ENCODE measurements around the gene STAG1.
"Not testable (repeated sequence)": the region's sequence is repeated elsewhere in the genome, so short reads cannot be mapped to it uniquely, and the experiment has no call there.

The STAG1 gene

GRCh38 chr3:136535906-136536305, 216.3 kb downstream of the STAG1 start:
- TF ChIP-seq, protein P1, sequence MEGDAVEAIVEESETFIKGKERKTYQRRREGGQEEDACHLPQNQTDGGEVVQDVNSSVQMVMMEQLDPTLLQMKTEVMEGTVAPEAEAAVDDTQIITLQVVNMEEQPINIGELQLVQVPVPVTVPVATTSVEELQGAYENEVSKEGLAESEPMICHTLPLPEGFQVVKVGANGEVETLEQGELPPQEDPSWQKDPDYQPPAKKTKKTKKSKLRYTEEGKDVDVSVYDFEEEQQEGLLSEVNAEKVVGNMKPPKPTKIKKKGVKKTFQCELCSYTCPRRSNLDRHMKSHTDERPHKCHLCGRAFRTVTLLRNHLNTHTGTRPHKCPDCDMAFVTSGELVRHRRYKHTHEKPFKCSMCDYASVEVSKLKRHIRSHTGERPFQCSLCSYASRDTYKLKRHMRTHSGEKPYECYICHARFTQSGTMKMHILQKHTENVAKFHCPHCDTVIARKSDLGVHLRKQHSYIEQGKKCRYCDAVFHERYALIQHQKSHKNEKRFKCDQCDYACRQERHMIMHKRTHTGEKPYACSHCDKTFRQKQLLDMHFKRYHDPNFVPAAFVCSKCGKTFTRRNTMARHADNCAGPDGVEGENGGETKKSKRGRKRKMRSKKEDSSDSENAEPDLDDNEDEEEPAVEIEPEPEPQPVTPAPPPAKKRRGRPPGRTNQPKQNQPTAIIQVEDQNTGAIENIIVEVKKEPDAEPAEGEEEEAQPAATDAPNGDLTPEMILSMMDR (IDR thresholded peaks at IDR 0.05; ENCODE audit: insufficient read depth, missing control alignments), result no peak
- FAIRE-seq (no peak), DNase-seq (ENCODE audit: insufficient read length, low spot score) (no peak)

DNA sequence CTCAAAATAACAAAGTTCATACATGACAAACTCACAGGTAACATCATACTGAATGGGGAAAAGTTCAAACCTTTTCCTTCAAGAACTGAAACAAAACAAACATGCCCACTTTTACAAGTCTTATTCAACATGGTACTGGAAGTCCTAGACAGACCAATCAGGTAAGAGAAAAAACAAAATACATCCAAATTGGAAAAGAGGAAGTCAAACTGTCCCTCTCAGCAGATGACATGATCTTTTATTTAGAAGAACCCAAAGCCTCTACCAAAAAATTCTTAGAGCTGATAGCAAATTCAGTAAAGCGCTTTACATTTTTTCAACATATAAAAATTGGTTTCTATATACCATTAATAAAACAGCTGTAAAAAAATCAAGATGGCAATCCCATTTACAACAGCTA, 219.4 kb downstream of the STAG1 start:
- no peak for FAIRE-seq
- TF ChIP-seq, protein P1 (IDR thresholded peaks at IDR 0.05; ENCODE audit: insufficient read depth, missing control alignments), result no peak
- DNase-seq (ENCODE audit: insufficient read length, low spot score), result no peak

DNA sequence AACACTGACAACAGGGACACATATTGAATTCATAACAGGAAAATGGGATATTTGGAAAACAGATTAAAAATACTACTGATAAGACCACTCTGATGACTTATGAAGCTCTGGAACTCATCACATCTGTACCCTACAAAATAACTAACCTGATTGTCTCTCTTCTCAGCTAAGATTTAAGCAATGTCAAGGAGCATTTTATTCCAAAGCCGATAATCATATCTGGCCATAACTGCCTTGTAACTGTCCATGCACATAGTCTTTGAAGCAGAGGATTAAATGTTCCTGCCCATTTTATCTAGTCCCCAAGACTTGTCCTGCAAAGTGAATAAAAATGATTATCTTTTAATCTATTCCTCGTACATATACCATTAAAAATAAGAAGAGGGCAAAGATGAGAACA, 234.1 kb downstream of the STAG1 start:
- FAIRE-seq, result no peak
- no peak for DNase-seq (ENCODE audit: insufficient read length, low spot score)

GRCh38 chr3:136516656-136517055, 235.5 kb downstream of the STAG1 start:
- no peak for FAIRE-seq
- TF ChIP-seq, protein P1 (IDR thresholded peaks at IDR 0.05; ENCODE audit: insufficient read depth, missing control alignments), result no peak
- no peak for DNase-seq (ENCODE audit: insufficient read length, low spot score)

More for the DNA sequence above, 234.1 kb downstream of the STAG1 start:
- TF ChIP-seq, protein P1 (IDR thresholded peaks at IDR 0.05; ENCODE audit: insufficient read depth, missing control alignments), result no peak

GRCh38 chr3:136516095-136516494, 236.1 kb downstream of the STAG1 start:
- DNase-seq (ENCODE audit: insufficient read length, low spot score), result no peak
- no peak for FAIRE-seq
- TF ChIP-seq, protein P1 (IDR thresholded peaks at IDR 0.05; ENCODE audit: insufficient read depth, missing control alignments), result no peak

DNA sequence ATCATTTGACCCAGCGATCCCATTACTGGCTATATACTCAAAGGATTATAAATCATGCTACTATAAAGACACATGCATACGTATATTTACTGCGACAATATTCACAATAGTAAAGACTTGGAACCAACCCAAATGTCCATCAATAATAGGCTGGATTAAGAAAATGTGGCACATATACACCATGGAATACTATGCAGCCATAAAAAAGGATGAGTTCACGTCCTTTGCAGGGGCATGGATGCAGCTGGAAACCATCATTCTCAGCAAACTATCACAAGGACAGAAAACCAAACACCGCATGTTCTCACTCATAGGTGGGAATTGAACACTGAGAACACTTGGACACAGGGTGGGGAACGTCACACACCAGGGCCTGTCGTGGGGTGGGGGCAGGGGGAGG, 237.6 kb downstream of the STAG1 start:
- FAIRE-seq; DNase-seq (ENCODE audit: insufficient read length, low spot score): not testable (repeated sequence)

DNA sequence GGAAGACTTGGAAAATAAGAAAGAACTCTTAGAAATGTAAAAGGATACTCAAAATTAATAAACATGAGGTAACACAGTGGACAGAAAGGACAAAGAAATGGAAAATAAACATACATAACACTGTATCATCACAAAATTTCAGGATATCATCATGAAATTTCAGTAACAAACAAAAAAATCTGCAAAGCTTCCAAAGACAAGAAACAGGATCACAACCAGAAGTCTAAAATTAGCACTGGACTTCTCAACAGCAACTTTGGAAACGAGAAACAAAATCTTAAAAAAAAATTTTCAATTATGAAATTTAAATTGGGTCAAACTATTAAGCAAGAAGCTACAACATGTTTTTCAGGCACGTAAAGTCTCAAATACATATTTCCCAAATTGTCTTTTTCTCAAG, 238.8 kb downstream of the STAG1 start:
- TF ChIP-seq, protein P1 (IDR thresholded peaks at IDR 0.05; ENCODE audit: insufficient read depth, missing control alignments), result no peak
- FAIRE-seq, result no peak
- DNase-seq (ENCODE audit: insufficient read length, low spot score), result no peak

- no peak for FAIRE-seq
- TF ChIP-seq, protein P1 (IDR thresholded peaks at IDR 0.05; ENCODE audit: insufficient read depth, missing control alignments), result no peak
- no peak for DNase-seq (ENCODE audit: insufficient read length, low spot score)
Measured at GRCh38 chr3:136512381-136512780, 239.8 kb downstream of the STAG1 start.

Data from D721Med (cell line).